GM19372 (cell line): ENCODE results near the gene SCN8A.
"Not testable (repeated sequence)": the region's sequence is repeated elsewhere in the genome, so short reads cannot be mapped to it uniquely, and the experiment has no call there.

ENCODE experiments used
- ATAC-seq: cut with Tn5 transposase; IDR thresholded peaks from one replicate; pipeline ENCODE4 v1.9.1; 2021; ENCODE audit warnings: mild to moderate bottlenecking, low read depth, moderate library complexity; ENCODE audit not compliant: unreplicated experiment

SCN8A gene

DNA sequence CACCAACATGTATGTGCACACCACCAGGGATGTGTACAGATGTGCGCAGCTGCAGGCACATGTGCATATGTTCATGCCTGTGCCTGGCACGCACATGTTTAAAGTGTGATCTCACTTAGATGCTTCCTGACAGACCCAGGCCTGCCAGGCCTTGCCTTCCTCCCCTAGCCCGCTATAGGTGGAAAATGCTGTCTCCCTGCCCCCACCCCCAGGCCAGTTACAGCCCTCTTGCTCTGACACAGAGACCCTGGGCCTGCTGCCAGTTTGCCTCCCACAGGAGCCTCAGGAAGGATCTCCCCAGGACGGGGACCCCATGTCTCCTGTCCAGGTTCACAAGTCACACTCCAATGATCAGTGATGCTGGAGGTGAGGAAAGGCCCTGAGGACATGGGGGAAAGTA lies 235.8 kb downstream of the SCN8A start:
- no peak for ATAC-seq

DNA sequence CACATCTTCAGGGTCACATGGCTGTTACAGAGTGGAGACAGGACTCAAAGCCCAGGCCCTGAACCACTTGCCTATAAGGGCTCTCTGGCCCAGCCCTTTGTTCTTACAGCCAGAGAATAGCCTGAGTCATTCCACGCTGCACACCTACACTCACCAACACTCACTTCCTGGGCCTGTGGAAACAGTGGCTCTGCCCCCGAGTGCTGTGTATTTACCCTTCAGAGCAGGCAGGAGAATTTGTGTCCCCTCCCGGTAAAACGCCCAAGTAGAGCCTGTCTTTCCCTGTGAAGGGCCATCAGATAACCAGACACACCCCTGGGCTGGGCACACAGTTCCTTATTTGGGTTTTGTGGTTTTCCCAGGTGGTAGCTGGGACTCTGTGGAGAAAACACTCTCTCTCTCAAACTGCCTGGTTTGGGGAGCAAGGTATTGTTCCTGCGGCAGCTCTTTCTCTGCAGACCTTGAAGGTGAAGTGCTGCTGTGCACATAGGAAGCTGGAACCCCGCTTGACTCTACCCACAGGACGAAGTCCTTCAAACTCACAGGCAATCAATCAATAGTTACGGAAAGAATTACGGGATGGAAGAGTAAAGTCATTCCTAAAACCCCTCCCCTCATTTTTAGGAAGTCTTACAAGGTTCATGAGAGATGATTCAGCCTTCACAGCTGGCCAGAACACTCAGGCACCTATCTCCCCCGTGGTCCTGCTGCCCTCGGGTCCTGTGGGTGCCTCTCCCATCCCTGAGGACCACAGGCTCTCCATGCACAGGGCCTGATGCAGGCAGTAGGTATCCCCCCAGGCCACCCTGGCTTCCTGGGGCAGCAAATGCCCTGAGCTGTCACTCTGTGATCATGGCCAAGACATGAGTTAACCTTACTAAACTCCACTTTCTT lies 237.1 kb downstream of the SCN8A start:
- ATAC-seq, result no peak

DNA sequence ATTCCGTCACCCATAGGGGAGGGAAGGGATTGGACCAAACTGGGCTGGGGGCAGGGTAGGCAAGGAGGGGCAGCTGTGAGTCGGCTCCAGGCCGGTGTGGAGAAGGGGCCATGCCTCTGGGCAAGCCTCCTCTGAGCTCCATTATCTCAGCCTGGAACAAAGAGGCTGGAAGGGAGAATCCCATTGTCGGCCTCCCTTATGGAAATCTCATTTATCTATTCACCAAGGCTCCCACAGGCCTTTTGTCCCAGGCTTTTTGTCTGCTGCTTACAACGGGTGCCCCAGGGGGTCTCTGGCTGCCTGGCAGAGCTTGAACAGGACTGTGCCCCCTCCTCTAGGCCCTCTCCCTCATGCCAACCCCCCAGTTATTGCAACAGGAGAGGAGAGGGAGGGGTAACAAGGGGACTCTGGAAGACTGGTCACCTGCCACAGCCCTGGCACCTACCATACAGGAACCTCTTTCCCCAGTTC lies 238.0 kb downstream of the SCN8A start:
- no peak for ATAC-seq

DNA sequence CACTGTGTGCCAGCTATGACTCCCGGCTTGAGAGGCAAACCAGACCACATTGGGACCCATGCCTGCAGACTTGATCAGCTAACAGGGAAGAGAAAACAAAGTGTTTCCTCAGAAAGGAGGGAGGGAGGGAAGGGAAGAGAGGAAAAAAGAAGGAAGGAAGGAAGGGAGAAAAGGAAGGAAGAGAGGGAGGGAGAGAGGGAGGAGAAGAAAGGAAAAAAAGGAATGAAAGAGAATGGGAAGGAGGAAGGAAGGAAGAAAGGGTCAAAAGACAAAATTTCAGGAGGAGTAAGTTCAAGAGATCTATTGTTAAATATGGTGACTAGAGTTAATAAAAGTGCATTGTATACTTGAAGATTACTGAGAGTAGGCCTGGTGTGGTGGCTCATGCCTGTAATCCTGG lies 238.6 kb downstream of the SCN8A start:
- ATAC-seq, result no peak

DNA sequence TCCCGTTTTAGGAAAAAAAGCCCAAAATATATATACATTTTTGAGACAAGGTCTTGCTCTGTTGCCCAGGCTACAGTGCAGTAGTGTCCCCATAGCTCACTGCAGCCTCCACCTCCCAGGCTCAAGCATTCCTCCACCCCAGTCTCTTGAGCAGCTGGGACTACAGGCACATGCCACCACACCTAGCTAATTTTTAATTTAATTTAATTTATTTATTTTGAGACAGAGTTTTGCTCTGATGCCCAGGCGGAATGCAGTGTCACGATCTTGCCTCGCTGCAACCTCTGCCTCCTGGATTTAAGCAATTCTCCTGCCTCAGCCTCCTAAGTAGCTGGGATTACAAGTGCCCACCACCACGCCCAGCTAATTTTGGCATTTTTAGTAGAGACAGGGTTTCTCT lies 240.8 kb downstream of the SCN8A start:
- ATAC-seq, result not testable (repeated sequence)

DNA sequence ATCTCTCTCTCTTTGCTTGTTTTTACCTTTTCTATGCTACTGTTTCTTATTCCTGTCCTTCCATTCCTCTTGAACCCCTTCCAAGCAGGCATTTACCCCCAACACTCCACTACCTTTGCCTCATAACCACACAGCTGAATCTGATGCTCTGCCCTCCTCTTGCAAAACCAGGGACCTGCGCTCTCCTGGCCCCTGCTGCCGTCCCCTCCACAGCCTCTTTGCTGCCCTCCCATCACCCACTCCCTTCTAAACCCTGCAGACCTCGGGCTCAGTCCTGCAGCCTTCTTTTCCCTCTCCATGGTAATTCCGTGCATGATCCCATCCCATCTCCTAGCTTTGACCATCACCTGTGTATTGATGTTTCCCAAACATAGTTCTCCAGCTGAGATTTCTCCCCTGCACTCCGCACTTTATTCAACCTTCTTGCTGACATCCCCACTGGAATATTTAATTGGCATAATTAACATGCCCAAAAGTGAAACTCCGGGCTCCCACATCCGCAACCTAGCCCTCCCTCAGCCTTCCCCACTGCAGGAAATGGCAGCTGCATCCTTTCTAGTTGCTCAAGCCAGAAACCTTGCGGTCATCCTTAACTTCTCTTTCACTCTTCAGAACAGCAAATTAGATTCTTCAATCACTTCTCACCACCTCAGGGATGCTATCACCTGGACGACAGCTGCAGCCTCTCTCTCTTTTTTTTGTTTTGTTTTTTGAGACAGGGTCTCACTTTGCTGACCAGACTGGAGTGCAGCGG lies 241.5 kb downstream of the SCN8A start:
- ATAC-seq, result no peak

DNA sequence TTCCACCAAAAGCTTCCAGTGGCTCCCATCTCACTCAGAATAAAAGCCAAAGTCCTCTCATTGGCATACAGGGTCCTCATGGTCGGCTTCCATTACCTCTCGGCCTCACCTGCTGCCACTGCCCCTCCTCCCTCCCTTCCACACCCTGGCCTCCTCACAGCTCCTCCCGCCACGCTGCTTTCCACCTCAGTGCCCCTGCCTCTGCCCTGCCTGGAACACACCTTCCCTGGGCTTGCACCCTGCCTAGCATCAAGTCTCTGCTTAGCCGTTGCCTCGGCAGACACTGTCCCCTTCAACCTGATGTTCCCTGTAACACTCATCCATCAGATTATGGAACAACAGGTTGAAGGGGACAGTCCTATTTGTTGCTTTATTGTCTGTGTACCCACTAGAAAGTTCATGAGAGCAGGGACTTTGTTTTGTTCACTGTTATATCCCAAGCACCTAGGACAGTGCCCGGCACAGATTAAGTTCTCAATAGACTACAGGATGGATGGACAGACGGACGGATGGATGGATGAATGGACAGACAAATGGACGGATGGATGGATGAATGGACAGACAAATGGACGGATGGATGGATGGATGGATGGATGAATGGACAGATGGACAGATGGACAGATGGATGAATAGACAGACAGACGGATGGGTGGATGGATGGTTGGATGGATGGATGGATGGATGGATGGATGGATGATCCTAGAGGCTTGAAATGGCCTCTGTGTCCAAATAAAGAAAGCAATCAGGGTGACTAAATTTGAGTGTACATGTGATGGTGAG lies 242.6 kb downstream of the SCN8A start:
- ATAC-seq, result no peak

DNA sequence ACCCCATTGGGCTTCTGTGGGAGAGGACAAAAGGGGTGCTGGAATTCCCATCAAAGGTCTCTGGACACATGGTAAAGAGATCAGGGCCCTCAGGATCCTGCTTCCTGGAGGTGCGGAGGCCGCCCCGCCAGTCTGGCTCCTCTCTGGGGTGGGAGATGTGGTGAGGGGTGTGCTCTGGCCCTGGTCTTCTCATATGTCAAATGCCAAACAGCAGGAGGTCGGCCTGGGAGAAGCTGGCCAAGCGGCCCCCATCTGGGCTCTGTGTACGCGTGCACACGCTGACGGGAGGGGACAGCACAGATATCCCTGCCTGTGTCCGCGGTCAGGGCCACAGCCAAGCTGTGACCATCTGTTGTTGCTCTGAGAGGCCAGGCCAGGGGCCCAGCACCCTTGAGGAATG lies 243.4 kb downstream of the SCN8A start:
- ATAC-seq, result no peak

DNA sequence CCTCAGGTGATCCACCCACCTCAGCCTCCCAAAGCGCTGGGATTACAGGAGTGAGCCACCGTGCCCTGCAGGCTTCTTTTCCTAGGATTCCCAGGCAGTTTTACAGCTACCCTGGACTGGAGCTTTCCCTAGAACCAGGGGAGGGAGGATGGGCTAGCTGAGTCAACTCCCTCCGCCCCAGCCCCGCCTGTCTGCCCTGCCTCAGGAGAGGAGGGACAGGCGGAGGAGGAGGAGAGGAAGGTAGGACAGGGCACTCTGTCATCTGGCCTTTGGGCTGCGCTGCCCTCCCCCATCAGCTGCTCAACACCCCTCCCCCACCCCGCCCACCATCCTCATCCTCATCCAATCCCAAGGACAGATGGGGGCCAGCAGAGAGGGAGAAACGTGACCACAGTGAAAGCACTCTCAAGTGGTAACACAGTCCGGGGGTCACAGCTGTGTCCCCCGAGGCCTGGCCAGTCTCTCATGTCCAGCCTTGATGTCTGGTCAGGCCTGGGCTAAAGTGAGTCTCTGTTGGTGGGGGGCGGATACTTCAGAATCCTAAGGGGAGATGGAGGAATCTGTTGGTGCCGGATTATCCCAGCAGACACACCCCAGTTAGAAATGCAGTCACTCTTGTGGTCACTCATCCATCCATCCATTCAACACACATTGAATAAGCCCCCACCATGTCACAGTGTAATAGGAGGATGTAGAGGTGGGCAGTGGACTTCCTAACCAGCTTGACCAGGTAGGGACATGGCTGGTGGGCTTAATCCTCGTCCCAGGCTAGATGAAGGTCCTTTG lies 245.2 kb downstream of the SCN8A start:
- ATAC-seq, result no peak

DNA sequence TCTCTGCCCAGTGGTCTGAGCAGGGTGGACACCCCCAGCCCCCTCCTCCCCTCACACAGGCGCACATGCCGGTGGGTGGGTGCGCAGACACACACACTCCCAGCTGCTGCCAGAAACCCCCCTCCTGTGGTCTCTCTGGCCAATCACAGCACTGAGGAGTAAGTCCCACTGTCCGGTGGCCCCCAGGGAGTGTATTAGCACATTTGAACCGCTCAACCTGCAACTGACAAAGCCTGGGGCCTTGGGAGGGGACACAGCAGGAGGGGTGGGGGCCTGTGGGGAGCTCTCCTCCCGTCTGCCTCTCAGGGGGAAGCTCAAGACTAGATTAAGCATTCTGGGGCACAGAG lies 245.8 kb downstream of the SCN8A start:
- no peak for ATAC-seq

DNA sequence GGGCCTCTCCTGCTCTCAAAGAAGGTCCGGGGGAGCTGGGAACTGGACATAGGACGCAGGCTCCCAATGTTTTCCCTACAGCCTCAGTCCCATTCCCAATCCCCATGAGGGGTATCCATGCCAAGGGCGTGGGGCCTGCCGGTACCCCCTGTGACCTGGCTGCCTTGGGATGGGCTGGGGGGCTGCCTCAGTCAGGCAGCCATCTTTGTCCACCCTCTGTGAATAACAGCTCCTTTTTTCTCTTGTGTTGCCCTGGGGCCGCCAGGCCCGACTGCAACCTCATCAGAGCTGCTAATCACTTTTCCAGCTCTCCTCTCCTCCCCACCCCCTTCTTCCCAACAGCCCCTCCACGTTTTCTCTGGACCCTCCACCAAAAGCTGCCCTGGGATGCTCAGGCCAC lies 246.3 kb downstream of the SCN8A start:
- ATAC-seq, result no peak

DNA sequence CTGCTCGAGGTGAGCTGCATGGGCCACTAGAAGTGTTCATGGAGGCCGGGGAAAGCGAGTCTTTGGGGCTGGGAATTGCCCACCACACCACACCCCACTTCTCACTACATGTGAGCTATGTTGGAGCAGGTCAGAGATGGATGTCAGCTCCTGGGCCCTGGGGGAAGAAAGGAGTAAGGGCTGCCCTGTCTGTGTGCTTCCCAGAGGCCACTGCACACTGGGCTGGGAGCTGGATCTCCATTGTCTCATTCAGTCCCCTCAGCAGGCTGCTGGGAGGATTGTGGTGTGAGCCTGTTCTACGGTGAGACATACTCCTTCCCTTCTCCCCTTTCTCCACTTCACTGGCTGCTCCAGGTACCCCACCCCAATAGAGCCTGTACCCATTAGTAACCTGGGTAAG lies 247.0 kb downstream of the SCN8A start:
- ATAC-seq, result no peak

DNA sequence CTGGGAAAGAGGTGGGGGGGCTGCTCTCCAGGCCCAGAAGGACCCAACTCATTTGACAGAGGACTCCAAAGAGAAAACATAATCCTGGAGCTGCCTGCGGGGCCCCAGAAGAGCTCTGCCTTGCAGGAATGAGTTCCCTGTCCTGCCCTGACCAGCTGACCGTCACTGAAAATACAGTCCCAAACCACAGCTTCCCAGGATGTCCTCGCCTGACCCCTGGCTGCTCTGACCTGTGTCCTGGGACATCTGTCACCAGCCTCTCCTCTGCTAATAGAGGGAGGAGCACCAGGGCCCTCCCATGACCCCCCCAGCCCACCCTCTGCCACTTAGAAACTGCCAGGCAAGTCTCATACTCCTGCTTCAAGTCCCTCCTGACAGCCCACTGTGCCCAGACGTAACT lies 247.7 kb downstream of the SCN8A start:
- ATAC-seq, result no peak

DNA sequence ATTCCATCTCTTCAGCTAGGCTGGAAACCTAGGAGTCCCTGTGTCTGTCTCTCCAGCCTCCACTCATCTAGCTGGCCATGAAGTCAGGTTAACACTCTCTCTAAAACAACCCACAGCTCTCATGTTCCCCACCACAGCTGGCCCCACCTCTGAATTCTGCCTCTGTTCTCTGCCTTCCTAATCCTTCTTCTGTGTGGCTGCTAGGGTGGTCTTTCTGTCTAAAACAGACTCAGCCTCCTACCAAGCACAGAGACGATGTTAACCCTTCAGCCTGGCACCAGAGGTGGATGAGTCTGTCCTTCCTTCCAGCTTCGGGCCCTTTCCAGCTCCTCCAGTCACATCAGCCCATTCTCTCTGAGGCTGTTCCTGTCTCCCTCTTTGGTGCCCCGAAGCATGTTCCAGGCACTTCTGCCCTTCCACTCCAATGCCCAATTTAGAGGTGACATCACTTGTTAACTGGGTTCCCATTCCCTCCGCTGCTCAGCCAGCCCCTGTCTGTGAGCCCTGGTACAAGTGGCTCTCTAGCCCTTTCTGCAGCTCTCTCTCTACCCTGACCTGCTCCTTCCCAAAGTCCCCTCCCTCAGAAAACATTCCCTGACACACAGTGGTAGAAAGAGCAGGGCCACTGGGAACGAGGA lies 248.4 kb downstream of the SCN8A start:
- ATAC-seq, result no peak

DNA sequence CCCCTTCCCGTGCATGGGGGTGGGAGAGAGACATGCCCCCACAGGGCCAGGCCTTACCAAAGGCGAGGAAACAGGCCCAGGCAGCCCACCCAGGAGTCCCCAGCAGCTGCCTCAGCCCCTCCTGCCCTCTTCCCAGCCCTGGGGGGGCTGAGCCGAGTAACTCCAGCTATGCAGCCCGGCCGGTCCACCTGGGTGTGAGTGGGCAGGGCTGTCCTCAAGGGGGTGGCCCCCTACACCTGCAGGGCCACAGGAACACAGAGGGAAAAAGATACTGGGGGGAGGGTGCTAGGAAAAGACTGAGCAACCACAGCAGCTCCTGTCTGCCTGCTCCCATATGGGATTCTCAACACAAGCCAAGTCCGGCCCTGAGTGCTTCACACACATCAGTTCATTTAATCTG lies 249.9 kb downstream of the SCN8A start:
- no peak for ATAC-seq

DNA sequence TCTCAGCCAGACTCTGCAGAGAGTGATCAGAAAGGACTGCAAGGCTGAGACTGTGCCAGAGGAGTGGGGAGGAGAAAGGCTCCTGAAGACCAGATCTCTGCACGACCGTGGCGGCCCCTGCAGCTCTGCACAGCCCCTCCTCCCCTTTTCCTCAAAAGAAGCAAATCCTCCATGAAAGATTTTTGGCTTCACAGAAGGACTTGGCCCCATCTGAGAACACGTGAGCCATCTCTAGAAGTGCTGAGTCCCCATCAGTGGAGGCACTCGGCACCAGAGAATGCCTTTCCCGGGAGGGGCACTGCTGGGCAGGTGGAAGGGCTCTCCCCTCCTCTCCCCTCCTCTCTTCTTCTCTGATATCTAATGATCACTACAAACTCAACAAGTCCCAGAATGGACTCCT lies 250.7 kb downstream of the SCN8A start:
- no peak for ATAC-seq

DNA sequence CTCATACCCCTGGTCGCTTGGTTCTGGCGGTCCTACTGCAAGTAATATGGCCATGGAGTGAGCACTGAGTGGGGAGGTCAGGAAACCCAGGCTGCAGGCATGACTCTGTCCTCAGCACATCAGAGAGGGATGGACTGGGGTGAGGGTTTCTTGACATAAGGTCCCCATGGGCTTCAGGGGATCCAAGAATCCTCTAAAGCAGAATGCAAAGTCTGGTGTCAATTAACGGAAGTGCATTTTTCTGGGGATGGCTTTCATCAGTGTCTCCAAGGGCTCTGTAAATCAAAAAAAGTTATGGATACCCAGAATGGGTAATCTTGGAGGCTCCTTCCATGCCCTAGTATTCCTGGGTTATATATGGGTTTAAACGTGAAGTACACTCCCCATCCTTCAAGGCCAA lies 253.8 kb downstream of the SCN8A start:
- ATAC-seq, result no peak

DNA sequence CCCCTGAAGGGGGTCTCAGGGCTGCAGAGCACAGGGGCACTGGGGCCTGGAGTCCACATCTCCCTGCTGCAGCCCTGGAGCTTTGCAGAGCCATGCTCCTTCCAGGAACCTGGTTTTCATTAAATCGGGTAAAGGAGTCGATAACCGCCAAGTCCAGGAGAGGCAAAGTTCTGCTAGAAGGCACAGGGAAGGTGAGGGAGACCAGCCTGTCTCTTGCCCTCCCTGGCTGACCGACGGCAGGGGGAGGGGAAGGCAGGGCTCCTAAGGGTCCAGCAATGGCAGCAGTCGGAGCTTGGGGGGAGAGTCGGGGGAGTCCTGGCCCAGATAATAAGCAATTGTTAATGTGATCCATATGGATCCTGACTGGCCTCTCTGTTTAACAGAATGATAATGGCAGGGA lies 254.4 kb downstream of the SCN8A start:
- no peak for ATAC-seq

DNA sequence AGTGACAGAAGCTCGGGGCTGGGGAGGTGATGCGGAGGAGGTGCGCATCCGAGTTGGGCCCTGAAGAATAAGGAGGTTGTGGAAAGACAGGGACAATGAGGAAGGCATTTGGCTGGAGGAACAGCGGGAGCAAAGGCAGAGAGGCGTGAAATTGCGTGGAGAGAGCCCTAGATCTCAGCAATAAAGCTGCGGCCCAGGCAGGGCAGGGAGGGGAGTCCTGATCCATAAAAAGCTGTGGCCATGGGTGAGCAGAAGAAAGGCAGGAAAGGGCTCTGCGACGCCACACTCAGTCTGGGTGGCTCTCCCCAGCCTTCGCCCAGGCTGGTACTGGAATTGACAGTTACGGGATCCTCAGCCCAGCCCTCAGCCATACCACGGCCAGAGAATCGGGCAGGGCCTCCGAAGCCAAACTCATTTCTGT lies 255.2 kb downstream of the SCN8A start:
- no peak for ATAC-seq
